IMR-90 (cell line): ENCODE measurements around the gene AKT2. TPM values are rescaled to one million over a fixed set of nuclear protein-coding genes. Genes with fewer than 3 reads are reported as not detected.

Experiments
- ATAC-seq: fragments of 200-7000 bp; cut with Tn5 transposase; 2 replicates; pipeline ENCODE4 v1.9.1; 2020; ENCODE audit warnings: low read depth, mild to moderate bottlenecking, moderate library complexity
- BruUV-seq: library from RNA; stranded (reverse); fragments of 400-500 nt; replicated peaks from 2 replicates; lab custom pipeline; 2021; lab: Mats Ljungman, UMichigan
- CTCF ChIA-PET: fragments of 300-600 bp; formaldehyde crosslinking; extraction: SDS; loops from one replicate; lab custom pipeline; 2021; ENCODE audit warnings: antibody characterized with exemption; lab: Yijun Ruan, JAX
- POLR2A ChIA-PET: fragments of 300-600 bp; sonication (Branson Sonifier 250); formaldehyde crosslinking; loops from one replicate; lab custom pipeline; 2022; ENCODE audit warnings: antibody characterized with exemption; ENCODE audit not compliant: unreplicated experiment; lab: Charles Lee
- DNase-seq: peaks from one replicate; pipeline ENCODE4 v3.0.0; 2013
- H2AFZ ChIP-seq: replicated peaks from 2 replicates; pipeline ENCODE3; 2013; ENCODE audit warnings: low read length, mild to moderate bottlenecking; ENCODE audit not compliant: poor library complexity
- H2AK5ac ChIP-seq: 2 replicates; pipeline ENCODE4 v1.6.1; 2013; ENCODE audit warnings: low read depth, low read length, inconsistent platforms
- H2AK9ac ChIP-seq: replicated peaks from 2 replicates; pipeline ENCODE3; 2013; ENCODE audit warnings: mild to moderate bottlenecking, low read depth, low read length, moderate library complexity; ENCODE audit not compliant: poor library complexity
- H2BK120ac ChIP-seq: 2 replicates; pipeline ENCODE4 v1.6.1; 2013; ENCODE audit warnings: low read depth, low read length, inconsistent platforms
- H2BK15ac ChIP-seq: 3 replicates; pipeline ENCODE4 v1.6.1; 2013; ENCODE audit warnings: low read depth, low read length, inconsistent platforms
- H2BK20ac ChIP-seq: 2 replicates; pipeline ENCODE4 v1.6.1; 2013; ENCODE audit warnings: low read depth, mild to moderate bottlenecking, inconsistent platforms, low read length, moderate library complexity
- H2BK5ac ChIP-seq: 2 replicates; pipeline ENCODE4 v1.6.1; 2013; ENCODE audit warnings: mild to moderate bottlenecking, low read depth, low read length, inconsistent platforms; ENCODE audit not compliant: poor library complexity, severe bottlenecking
- H3K14ac ChIP-seq: replicated peaks from 2 replicates; pipeline ENCODE4 v1.6.1; 2013; ENCODE audit warnings: low read depth, low read length, inconsistent platforms
- H3K18ac ChIP-seq: 2 replicates; pipeline ENCODE4 v1.6.1; 2013; ENCODE audit warnings: low read depth, low read length, control low read depth
- H3K23ac ChIP-seq: 2 replicates; pipeline ENCODE4 v1.6.1; 2013; ENCODE audit warnings: low read depth, low read length, inconsistent platforms
- H3K27ac ChIP-seq: 2 replicates; pipeline ENCODE4 v1.5.1; 2013; ENCODE audit warnings: mild to moderate bottlenecking, control low read depth, low read length; ENCODE audit not compliant: insufficient read depth
- H3K27me3 ChIP-seq: 2 replicates; pipeline ENCODE4 v1.6.1; 2013; ENCODE audit warnings: low read length; ENCODE audit not compliant: control insufficient read depth, insufficient read depth
- H3K36me3 ChIP-seq: 2 replicates; pipeline ENCODE4 v1.6.1; 2013; ENCODE audit warnings: low read length, mixed read lengths; ENCODE audit not compliant: control insufficient read depth, insufficient read depth
- H3K4ac ChIP-seq: 2 replicates; pipeline ENCODE4 v1.6.1; 2013; ENCODE audit warnings: low read depth, low read length, inconsistent platforms
- H3K4me1 ChIP-seq: 2 replicates; pipeline ENCODE4 v1.6.1; 2013; ENCODE audit warnings: low read length, mixed read lengths; ENCODE audit not compliant: control insufficient read depth, insufficient read depth
- H3K4me2 ChIP-seq: 2 replicates; pipeline ENCODE4 v1.6.1; 2013; ENCODE audit warnings: low read depth, mild to moderate bottlenecking, control low read depth, low read length, moderate library complexity
- H3K4me3 ChIP-seq: 2 replicates; pipeline ENCODE4 v1.5.1; 2013; ENCODE audit warnings: low read depth, mild to moderate bottlenecking, control low read depth, low read length, moderate library complexity; ENCODE audit not compliant: insufficient read depth
- H3K56ac ChIP-seq: 2 replicates; pipeline ENCODE4 v1.6.1; 2013; ENCODE audit warnings: low read length, inconsistent platforms; ENCODE audit not compliant: insufficient read depth; ENCODE audit errors: extremely low read depth
- H3K79me1 ChIP-seq, 2 experiments: 2 replicates each; pipeline ENCODE4 v1.6.1; 2013; ENCODE audit warnings: low read length in 2 of 2, inconsistent platforms in 1 of 2, low read depth in 1 of 2
- H3K9ac ChIP-seq: 2 replicates; pipeline ENCODE4 v1.6.1; 2013; ENCODE audit warnings: low read depth, low read length, control low read depth
- H3K9me1 ChIP-seq: 2 replicates; pipeline ENCODE4 v1.6.1; 2013; ENCODE audit warnings: low read length, inconsistent platforms; ENCODE audit not compliant: insufficient read depth
- H3K9me3 ChIP-seq: 2 replicates; pipeline ENCODE4 v1.6.1; 2013; ENCODE audit warnings: low read length; ENCODE audit not compliant: control insufficient read depth, insufficient read depth
- H4K20me1 ChIP-seq: 2 replicates; pipeline ENCODE4 v1.6.1; 2013; ENCODE audit warnings: low read length, inconsistent platforms; ENCODE audit not compliant: insufficient read depth
- H4K5ac ChIP-seq: 2 replicates; pipeline ENCODE4 v1.6.1; 2013; ENCODE audit warnings: mild to moderate bottlenecking, low read depth, low read length, control low read depth
- H4K8ac ChIP-seq, 2 experiments: 2 replicates each; pipeline ENCODE4 v1.6.1; 2013; ENCODE audit warnings: low read depth in 2 of 2, low read length in 2 of 2, control low read depth in 1 of 2, inconsistent platforms in 1 of 2
- H4K91ac ChIP-seq: 2 replicates; pipeline ENCODE4 v1.6.1; 2013; ENCODE audit warnings: low read depth, low read length, inconsistent platforms; ENCODE audit not compliant: insufficient read depth
- CEBPB ChIP-seq: IDR thresholded peaks from 2 replicates; pipeline ENCODE4 v1.6.1; 2012; ENCODE audit warnings: low read depth, low read length, improper control_type of control experiment
- CHD1 ChIP-seq: IDR thresholded peaks from 2 replicates; pipeline ENCODE4 v1.6.1; 2012; ENCODE audit warnings: low read depth, low read length, improper control_type of control experiment
- ELK1 ChIP-seq: fragments of 150-350 bp; IDR thresholded peaks from 2 replicates; pipeline ENCODE4 v1.6.1; 2016; ENCODE audit warnings: low read depth, mild to moderate bottlenecking, low read length, moderate library complexity, borderline replicate concordance
- FOS ChIP-seq: fragments of 150-350 bp; IDR thresholded peaks from 2 replicates; pipeline ENCODE4 v1.6.1; 2016; ENCODE audit warnings: low read depth, low read length
- MAFK ChIP-seq: IDR thresholded peaks from 2 replicates; pipeline ENCODE4 v1.6.1; 2012; ENCODE audit warnings: low read depth, low read length, improper control_type of control experiment
- RAD21 ChIP-seq: IDR thresholded peaks from 2 replicates; pipeline ENCODE4 v1.6.1; 2012; ENCODE audit warnings: low read length, improper control_type of control experiment
- SMC3 ChIP-seq: fragments of 150-350 bp; IDR thresholded peaks from 2 replicates; pipeline ENCODE4 v1.6.1; 2016; ENCODE audit warnings: low read depth, mild to moderate bottlenecking, antibody characterized with exemption, low read length, moderate library complexity
- WGBS, 2 experiments: methylation state at CpG; one replicate each; pipeline versions ENCODE4 v1.1.5 to v1.1.7; 2013; ENCODE audit warnings: missing lambda C conversion rate in 2 of 2; ENCODE audit not compliant: insufficient read length in 1 of 2; ENCODE audit errors: extremely low coverage in 2 of 2; 5-methylcytosine and 5-hydroxymethylcytosine counted together
- dilution Hi-C: fragments of 300-500 bp; cut with HindIII; formaldehyde crosslinking; loops from one replicate; pipeline ENCODE4 v1.14.3; 2018; ENCODE audit warnings: low sequenced_read_pairs; ENCODE audit not compliant: unreplicated experiment
- in situ Hi-C: fragments of 300-500 bp; cut with MboI; formaldehyde crosslinking; loops from 3 replicates; pipeline ENCODE4 v1.14.3; 2019; ENCODE audit warnings: low sequenced_read_pairs, inconsistent platforms, mixed read lengths
- intact Hi-C: fragments of 100-400 bp; cut with micrococcal nuclease; formaldehyde crosslinking; loops from 2 replicates; pipeline ENCODE4 v1.10.0; 2022
- polyA plus RNA-seq, 3 experiments: library from polyadenylated mRNA; depleted of rRNA; stranded (reverse); fragments of >200 nt; gene quantifications; 2 replicates each; pipeline ENCODE4 v1.2.3, GENCODE V29; 2012; ENCODE audit warnings: low replicate concordance in 1 of 3
- total RNA-seq: library from RNA; depleted of rRNA; stranded (reverse); fragments of >200 nt; gene quantifications from 2 replicates; pipeline ENCODE4 v1.2.3, GENCODE V29; 2012
- TF ChIP-seq, protein P1 (sequence below): fragments of 150-350 bp; IDR thresholded peaks from 2 replicates; pipeline ENCODE4 v1.6.1; 2017; ENCODE audit warnings: mild to moderate bottlenecking, antibody characterized with exemption, low read length, low read depth
- TF ChIP-seq, protein P2 (sequence below): conservative IDR thresholded peaks from 2 replicates; pipeline ENCODE4 v1.5.1; 2012; ENCODE audit warnings: mild to moderate bottlenecking, low read depth, low read length, improper control_type of control experiment

Gene AKT2
- total and polyA plus RNA-seq, 2 of the 4 experiments (the other 2 are of a cell fraction) = 61.5 to 104 TPM

GRCh38 chr19:40315812-40316470, 30.8 kb upstream of the AKT2 start:
- Histone ChIP-seq H3K27ac (no peak overlapping the region), H3K4me3 (no peak overlapping the region), H3K23ac (no peak overlapping the region), H2BK120ac (no peak overlapping the region), H3K4me2 (no peak overlapping the region), H2BK20ac (no peak overlapping the region), H3K36me3 (peaks cover 12% of the 10 kb centered on the region), H3K4me1 (no peaks in the 10 kb centered on the region), H3K9me1 (peaks cover 4% of the 10 kb centered on the region; the same call in 1 of the 2 replicates), H3K4ac (no peak overlapping the region), H4K91ac (no peak overlapping the region), H3K27me3 (no peaks in the 10 kb centered on the region), H2BK5ac (no peak overlapping the region), H2AFZ (no peak overlapping the region), H2AK9ac (no peak overlapping the region), H4K8ac (no peak overlapping the region), H4K20me1 (peaks cover 6% of the 10 kb centered on the region; the same call in 1 of the 2 replicates), H3K14ac (no peak overlapping the region), H3K9me3 (no peaks in the 10 kb centered on the region), H4K5ac (no peak overlapping the region), H3K56ac (no peak overlapping the region), H3K9ac (no peak overlapping the region), H3K18ac (no peak overlapping the region), H3K79me1 (peaks cover 0 to 5% of the 10 kb centered on the region in 2 experiments; a peak in 1 of 4 replicates), H2BK15ac (no peak overlapping the region), H2AK5ac (no peak overlapping the region)
- DNase-seq (no peak), ATAC-seq (no peak)
- ChIA-PET CTCF (interaction anchor here (0.7 kb wide), 1 partner anchor 26 kb away, joined by 4 read pairs; no protein-coding TSS in a partner anchor), POLR2A (no interaction called here)
- intact Hi-C loops = no loop called here
- no peak for TF ChIP-seq MAFK
- TF ChIP-seq, protein P1, sequence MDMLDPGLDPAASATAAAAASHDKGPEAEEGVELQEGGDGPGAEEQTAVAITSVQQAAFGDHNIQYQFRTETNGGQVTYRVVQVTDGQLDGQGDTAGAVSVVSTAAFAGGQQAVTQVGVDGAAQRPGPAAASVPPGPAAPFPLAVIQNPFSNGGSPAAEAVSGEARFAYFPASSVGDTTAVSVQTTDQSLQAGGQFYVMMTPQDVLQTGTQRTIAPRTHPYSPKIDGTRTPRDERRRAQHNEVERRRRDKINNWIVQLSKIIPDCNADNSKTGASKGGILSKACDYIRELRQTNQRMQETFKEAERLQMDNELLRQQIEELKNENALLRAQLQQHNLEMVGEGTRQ = no peak
- TF ChIP-seq ELK1 = no peak
- TF ChIP-seq RAD21 = no peak
- no peak for TF ChIP-seq FOS
- TF ChIP-seq CEBPB = no peak
- TF ChIP-seq SMC3 = no peak
- TF ChIP-seq, protein P2, sequence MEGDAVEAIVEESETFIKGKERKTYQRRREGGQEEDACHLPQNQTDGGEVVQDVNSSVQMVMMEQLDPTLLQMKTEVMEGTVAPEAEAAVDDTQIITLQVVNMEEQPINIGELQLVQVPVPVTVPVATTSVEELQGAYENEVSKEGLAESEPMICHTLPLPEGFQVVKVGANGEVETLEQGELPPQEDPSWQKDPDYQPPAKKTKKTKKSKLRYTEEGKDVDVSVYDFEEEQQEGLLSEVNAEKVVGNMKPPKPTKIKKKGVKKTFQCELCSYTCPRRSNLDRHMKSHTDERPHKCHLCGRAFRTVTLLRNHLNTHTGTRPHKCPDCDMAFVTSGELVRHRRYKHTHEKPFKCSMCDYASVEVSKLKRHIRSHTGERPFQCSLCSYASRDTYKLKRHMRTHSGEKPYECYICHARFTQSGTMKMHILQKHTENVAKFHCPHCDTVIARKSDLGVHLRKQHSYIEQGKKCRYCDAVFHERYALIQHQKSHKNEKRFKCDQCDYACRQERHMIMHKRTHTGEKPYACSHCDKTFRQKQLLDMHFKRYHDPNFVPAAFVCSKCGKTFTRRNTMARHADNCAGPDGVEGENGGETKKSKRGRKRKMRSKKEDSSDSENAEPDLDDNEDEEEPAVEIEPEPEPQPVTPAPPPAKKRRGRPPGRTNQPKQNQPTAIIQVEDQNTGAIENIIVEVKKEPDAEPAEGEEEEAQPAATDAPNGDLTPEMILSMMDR = no peak
- TF ChIP-seq CHD1 = no peak
- in situ Hi-C loops = loop anchor here (25.0 kb wide), 1 partner anchor 196 kb away; no protein-coding TSS in a partner anchor
- TSS peak; percentile 26 for BruUV-seq
- dilution Hi-C loops = no loop called here
- 60% methylated on average over 1 of the region's 5 CpGs; no CpG with 5 or more reads in 1 of the 2 experiments for WGBS, 2 experiments
